Left lung (tissue), 10 donors: ENCODE measurements around the gene ST8SIA2. TPM values are rescaled to one million over a fixed set of nuclear protein-coding genes. Genes with fewer than 3 reads are reported as not detected.

ENCODE experiments used
- ATAC-seq: fragments of 200-7000 bp; cut with Tn5 transposase; one replicate; pipeline ENCODE4 v1.9.1; 2020; ENCODE audit warnings: moderate library complexity
- DNase-seq, 4 donors: peaks; one replicate each; pipeline ENCODE4 v3.0.0-alpha.2; 2013 to 2020
- H3K27ac ChIP-seq, 2 donors: fragments of 200-600 bp; sonication (generic) in 1 of 2; one replicate each; pipeline versions ENCODE4 v1.5.0 to v1.8.0; 2020 to 2021
- H3K27me3 ChIP-seq, 2 donors: fragments of 200-600 bp; sonication (generic) in 1 of 2; one replicate each; pipeline versions ENCODE4 v1.5.0 to v1.8.0; 2020 to 2021
- H3K36me3 ChIP-seq, 2 donors: fragments of 200-600 bp; sonication (generic) in 1 of 2; one replicate each; pipeline versions ENCODE4 v1.5.0 to v1.8.0; 2020 to 2021
- H3K4me1 ChIP-seq, 2 donors: fragments of 200-600 bp; one replicate each; pipeline ENCODE4 v1.8.0; 2021
- H3K4me3 ChIP-seq, 2 donors: fragments of 200-600 bp; sonication (generic) in 1 of 2; one replicate each; pipeline versions ENCODE4 v1.5.0 to v1.8.0; 2020 to 2021; ENCODE audit warnings: mild to moderate bottlenecking in 1 of 2
- H3K9me3 ChIP-seq, 2 donors: fragments of 200-600 bp; sonication (generic) in 1 of 2; one replicate each; pipeline versions ENCODE4 v1.5.0 to v1.8.0; 2020 to 2021
- intact Hi-C, 2 donors: fragments of 100-400 bp; cut with DNase I; formaldehyde crosslinking; loops; one replicate each; pipeline versions ENCODE4 v1.11.2 to v1.14.2; 2022
- polyA plus RNA-seq, 6 donors: library from polyadenylated mRNA; unstranded; fragments of 120-200 nt; gene quantifications; one replicate each; pipeline ENCODE4 v1.2.1, GENCODE V29; 2013; ENCODE audit not compliant: insufficient read length in 6 of 6
- total RNA-seq, 2 donors: library from RNA; stranded (reverse); fragmentation: NEBNext Ultra II Directional; extraction: Animal tissue kit (Norgen Biotek cat#: 25700); gene quantifications; one replicate each; pipeline ENCODE4 v1.2.1, GENCODE V29; 2021
- TF ChIP-seq, protein P1 (sequence below), 2 donors: fragments of 200-600 bp; sonication (generic) in 1 of 2; IDR thresholded peaks; one replicate each; pipeline versions ENCODE4 v1.5.0 to v1.8.0; 2021; ENCODE audit warnings: antibody characterized with exemption in 2 of 2
- donor health status: DM: no; HTN: yes; CAD: no.
- donor health status: DM: no; HTN: no; CAD: no.

Gene ST8SIA2
- total and polyA plus RNA-seq, 8 donors = 0.50 to 6.1 (median 4.7) TPM; not detected in 1

DNA sequence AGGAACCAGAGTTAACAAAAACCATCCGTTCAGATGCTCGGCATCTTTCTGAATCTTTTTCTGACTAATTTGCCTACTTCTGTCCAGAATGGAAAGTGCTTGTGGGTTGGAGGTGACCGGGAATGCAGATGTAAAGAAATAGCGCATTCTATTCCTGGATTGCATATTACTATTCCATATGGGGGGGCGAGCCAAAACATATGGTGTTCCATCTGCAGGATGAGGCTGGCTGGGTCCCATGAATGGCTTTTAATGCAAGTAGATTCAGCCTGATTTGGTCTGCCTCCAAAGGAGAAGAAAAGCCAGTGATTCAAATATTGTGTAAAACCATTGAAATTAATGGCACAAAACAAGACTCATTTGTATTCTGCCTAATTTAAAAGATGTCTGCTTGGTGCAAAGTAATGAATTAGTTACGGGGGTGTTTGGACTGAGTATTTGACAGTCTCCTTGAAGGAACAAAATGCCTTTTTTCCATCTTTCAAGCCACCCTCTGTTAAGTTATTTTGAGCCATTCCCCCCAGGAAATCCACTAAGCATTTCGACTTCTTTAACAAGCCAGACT is 99.0 kb downstream of the ST8SIA2 start:
- H3K9me3 ChIP-seq = peaks cover 0 to 16% of the 10 kb centered on the region in 2 donors
- DNase-seq (no peak), ATAC-seq (no peak)
- TF ChIP-seq, protein P1, sequence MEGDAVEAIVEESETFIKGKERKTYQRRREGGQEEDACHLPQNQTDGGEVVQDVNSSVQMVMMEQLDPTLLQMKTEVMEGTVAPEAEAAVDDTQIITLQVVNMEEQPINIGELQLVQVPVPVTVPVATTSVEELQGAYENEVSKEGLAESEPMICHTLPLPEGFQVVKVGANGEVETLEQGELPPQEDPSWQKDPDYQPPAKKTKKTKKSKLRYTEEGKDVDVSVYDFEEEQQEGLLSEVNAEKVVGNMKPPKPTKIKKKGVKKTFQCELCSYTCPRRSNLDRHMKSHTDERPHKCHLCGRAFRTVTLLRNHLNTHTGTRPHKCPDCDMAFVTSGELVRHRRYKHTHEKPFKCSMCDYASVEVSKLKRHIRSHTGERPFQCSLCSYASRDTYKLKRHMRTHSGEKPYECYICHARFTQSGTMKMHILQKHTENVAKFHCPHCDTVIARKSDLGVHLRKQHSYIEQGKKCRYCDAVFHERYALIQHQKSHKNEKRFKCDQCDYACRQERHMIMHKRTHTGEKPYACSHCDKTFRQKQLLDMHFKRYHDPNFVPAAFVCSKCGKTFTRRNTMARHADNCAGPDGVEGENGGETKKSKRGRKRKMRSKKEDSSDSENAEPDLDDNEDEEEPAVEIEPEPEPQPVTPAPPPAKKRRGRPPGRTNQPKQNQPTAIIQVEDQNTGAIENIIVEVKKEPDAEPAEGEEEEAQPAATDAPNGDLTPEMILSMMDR (IDR thresholded peaks at IDR 0.05) = no peak
- peaks cover 0 to 27% of the 10 kb centered on the region in 2 donors for H3K27me3 ChIP-seq
- H3K27ac ChIP-seq = no peak overlapping the region
- intact Hi-C loops = no loop called here
- no peaks in the 10 kb centered on the region for H3K36me3 ChIP-seq
- H3K4me1 ChIP-seq = no peaks in the 10 kb centered on the region
- H3K4me3 ChIP-seq = no peak overlapping the region

DNA sequence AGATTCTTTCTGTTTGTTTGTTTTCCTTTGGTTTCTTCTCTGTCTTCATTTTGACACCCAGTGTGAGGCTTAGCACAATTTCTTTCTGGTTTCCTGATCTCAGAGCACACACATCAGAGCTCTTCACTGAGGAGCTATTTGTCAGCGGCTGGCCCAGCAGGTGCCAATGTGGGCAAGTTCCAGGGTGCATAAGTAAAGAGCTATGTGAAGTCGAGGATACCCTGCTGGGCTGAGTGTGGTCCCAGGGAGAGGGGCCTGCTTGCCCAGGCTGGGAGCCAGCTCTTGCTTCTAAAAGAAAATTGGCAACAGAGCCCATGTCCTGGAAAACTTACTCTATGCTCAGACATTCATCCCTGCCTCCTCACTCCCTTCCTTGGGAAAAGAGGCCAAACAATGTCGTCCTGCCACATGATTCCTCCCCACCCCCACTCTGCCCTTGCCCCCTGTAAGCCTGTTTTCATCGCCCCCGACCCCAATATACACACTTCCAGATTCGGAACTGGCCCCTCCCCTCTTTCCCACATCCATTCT is 101.2 kb downstream of the ST8SIA2 start:
- H3K36me3 ChIP-seq = no peaks in the 10 kb centered on the region
- DNase-seq (no peak), ATAC-seq (no peak)
- H3K4me3 ChIP-seq = no peak overlapping the region
- no peaks in the 10 kb centered on the region for H3K4me1 ChIP-seq
- H3K27me3 ChIP-seq = peaks cover 0 to 44% of the 10 kb centered on the region in 2 donors
- intact Hi-C loops = no loop called here
- H3K27ac ChIP-seq = no peak overlapping the region
- TF ChIP-seq, protein P1 (IDR thresholded peaks at IDR 0.05) = no peak
- H3K9me3 ChIP-seq = peaks cover 0 to 9% of the 10 kb centered on the region in 2 donors

DNA sequence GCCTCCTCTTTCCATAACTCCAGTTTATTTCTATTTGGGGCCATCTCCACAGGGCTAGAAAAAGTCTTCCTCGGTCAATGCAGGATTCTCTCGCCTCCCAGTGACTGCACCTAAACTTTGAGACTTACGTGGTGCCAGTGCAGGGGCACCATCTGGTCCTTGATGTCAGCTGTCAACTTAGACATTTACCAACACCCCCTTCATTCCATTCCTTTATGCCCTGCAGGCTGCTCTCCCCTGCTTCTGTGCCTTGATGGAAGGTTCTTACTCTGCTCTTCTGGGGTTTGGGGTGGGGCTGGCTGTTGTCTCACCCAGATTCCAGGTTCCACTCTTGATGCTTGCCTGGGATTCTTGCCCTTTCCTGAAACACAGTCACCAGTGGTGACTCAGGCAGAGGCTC is 101.8 kb downstream of the ST8SIA2 start:
- Histone ChIP-seq H3K27me3 (peaks cover 0 to 44% of the 10 kb centered on the region in 2 donors), H3K4me3 (no peak overlapping the region), H3K36me3 (no peaks in the 10 kb centered on the region), H3K9me3 (peaks cover 0 to 3% of the 10 kb centered on the region in 2 donors), H3K4me1 (no peaks in the 10 kb centered on the region), H3K27ac (no peak overlapping the region)
- intact Hi-C loops = no loop called here
- DNase-seq = no peak
- TF ChIP-seq, protein P1 (IDR thresholded peaks at IDR 0.05) = no peak
- no peak for ATAC-seq

DNA sequence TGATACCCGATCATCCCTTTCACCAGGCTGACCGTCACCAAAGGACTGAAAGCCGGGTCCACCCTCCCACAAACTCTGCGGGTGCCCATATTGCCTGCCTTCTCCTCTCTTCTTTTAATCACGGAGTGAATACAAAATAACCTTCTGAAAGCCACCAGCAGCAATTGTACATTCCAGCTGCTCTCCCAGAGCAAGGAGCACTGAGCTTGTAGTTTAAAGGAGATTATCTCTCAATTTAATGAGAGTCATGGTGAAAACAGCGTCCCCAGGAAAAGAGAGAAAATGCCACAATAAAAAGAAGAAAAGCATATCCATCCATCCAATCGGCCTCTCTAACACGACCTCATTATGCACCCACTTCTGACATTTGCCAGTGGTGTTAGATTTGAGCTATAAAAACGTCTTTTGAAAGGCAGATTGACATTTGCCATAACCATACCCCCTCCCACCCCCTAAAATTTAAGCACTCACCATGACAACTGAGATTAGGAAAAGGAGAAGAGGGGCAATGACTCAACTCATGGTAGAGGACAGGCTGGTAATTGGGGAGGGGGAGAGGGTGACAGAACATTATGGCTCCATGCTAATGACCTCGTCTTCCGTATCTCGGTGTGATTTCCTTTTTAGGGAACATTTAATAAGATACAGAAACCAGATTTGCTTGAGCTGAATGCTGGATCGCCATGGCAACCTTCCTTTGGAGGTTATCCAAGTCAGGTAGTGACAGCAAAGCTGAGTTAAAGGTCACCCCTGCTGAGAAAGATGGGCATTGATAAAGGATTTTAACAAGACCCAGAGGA is 106.2 kb downstream of the ST8SIA2 start:
- Histone ChIP-seq H3K27me3 (peaks cover 0 to 43% of the 10 kb centered on the region in 2 donors), H3K36me3 (no peaks in the 10 kb centered on the region), H3K4me3 (no peak overlapping the region), H3K4me1 (no peaks in the 10 kb centered on the region), H3K9me3 (no peaks in the 10 kb centered on the region), H3K27ac (no peak overlapping the region)
- intact Hi-C loops = no loop called here
- TF ChIP-seq, protein P1 (IDR thresholded peaks at IDR 0.05) = no peak
- no peak for DNase-seq
- ATAC-seq = no peak

DNA sequence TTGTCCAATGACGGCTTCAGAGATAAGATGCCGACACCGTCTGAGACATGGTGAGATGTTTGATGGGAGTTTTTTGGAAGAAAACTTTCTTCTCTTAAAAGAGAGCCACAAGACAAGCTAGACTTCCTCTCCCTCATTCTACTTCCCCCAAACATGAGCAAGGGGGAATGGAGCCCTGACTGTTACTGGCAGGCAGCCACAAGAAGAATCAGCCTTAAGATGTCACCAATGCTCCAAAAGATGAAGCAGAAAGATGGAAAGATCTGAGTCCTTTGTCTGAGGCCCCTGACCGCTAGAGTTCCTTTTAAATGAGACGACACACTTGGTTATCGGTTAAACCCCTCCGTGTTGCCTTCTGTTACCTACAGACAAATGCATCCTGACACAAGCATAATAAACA is 108.7 kb downstream of the ST8SIA2 start:
- DNase-seq (no peak), ATAC-seq (no peak)
- H3K27me3 ChIP-seq = peaks cover 0 to 19% of the 10 kb centered on the region in 2 donors
- no peaks in the 10 kb centered on the region for H3K4me1 ChIP-seq
- H3K4me3 ChIP-seq = no peak overlapping the region
- intact Hi-C loops = no loop called here
- no peak overlapping the region for H3K27ac ChIP-seq
- peaks cover 0 to 4% of the 10 kb centered on the region in 2 donors for H3K9me3 ChIP-seq
- no peaks in the 10 kb centered on the region for H3K36me3 ChIP-seq
- TF ChIP-seq, protein P1 (IDR thresholded peaks at IDR 0.05) = no peak
